ENCODE results near the gene AFAP1L2. TPM values are rescaled to one million over a fixed set of nuclear protein-coding genes. Genes with fewer than 3 reads are reported as not detected.

Gene AFAP1L2
- total RNA-seq, 1 experiment from 2014 or later, result 2.1 TPM

DNA sequence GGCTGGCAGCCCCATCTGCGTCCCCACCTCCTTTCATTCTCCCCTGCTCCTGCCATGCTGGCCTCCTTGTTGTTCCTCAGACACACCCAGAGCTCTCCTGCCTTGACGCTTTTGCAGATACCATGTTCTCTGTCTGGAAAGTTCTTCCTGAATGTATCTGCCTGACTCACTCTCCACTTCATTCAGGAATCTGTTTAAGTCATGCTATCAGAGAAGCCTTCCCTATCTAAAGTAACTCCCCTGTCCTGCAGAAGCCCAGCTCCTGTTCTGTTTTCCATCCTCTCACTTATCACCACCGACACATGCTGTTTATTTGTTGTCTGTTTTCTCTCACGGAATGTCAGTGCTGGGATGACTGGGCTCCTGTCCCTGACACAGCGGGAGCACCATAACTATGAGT, 82.0 kb downstream of the AFAP1L2 start:
- Histone ChIP-seq H3K9me3 (replicated peaks) (no peaks in the 10 kb centered on the region), H3K4me3 (no peak overlapping the region), H3K4me1 (replicated peaks) (peaks cover 11% of the 10 kb centered on the region), H3K27ac (no peak overlapping the region), H3K36me3 (no peaks in the 10 kb centered on the region), H3K27me3 (replicated peaks) (no peaks in the 10 kb centered on the region)
- DNase-seq (ENCODE audit: low read depth in 1 of 2, low spot score in 2 of 2), result no peak

DNA sequence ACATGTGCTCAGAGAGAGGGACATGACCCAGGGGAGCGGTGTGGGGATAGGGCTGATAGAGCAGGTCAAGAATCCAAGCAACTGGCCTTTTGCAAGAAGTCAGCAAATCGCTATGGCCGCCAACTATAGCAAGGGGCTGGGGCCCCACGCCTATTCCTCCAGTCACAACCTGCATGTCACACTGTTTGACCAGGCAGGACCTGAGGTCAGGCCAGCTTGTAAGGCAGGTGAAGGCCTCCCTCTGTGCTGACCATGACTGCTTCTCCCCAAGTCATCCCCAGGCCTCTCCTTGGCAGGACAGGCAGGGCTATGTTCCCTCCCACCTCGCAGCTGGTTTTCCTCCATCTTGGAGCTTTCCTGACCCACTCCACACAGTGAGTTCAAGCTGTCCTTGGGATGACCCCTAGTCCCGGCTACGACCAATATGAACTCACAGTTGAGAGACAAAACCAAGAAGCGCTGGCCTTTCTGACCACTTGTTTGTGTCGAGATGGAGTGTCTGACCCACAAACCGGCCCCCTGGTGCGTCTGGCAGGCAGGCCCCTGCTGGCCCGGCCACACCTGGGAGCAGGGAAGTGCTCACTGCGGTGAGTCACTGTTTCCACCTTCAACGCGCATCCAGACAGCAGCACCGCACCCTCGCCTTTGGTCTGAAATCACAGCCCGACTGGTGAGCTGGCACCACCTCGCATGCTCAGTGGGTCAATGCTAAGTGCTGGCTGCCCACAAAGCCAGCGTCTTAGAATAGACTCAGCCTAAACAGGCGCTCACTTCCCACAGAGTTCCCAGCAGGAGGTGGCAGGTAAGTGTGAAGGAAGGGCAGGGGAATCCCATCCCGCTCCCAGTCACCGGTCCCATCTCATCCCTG, 83.8 kb downstream of the AFAP1L2 start:
- no peak overlapping the region for H3K27ac ChIP-seq
- no peak for DNase-seq (ENCODE audit: low read depth in 1 of 2, low spot score in 2 of 2)

DNA sequence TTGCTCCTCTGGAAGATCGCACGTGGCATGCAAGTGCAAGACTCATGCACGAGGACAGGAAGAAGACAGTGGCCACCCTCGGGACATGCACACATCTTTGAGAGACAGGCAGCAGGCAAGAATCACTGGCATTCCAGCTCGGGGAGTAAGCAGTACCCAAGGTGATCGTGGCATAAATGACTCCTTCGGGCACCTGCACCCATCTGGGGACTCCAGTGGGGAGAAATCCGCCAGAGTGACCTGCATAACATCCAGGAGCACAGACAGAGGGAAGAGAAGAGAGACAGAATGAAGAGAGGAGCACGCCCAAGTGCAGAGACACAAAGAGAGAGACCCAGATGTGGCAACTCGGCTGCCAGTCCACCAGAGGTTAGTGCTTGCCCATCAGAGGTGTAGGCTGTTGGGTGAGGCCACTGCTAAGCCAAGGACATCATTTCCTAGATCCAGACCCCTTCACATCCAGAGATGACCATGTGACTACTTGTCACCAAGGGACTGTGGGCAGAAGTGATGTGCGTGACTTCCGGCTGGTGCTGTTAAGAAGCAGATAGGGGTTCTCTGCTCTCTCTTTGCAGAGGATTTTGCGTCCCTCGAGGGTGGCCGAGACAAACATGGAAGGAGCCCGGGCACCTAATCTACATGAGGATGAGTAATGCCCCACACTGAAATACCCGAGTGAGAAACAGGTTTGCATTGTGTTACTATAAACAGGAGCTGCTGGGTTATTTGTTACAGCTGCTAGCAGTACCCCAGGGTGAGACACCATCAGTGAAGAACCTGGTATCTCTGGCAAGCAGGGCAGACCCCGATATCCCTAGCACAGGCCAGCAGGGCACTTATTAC, 84.7 kb downstream of the AFAP1L2 start:
- H3K27ac ChIP-seq, result no peak overlapping the region
- no peaks in the 10 kb centered on the region for H3K36me3 ChIP-seq
- H3K4me1 ChIP-seq (replicated peaks), result peaks cover 11% of the 10 kb centered on the region
- H3K4me3 ChIP-seq, result no peak overlapping the region
- no peaks in the 10 kb centered on the region for H3K27me3 ChIP-seq (replicated peaks)
- DNase-seq (ENCODE audit: low read depth in 1 of 2, low spot score in 2 of 2), result no peak
- H3K9me3 ChIP-seq (replicated peaks), result no peaks in the 10 kb centered on the region

More for the DNA sequence above, 83.8 kb downstream of the AFAP1L2 start:
- Histone ChIP-seq H3K4me3 (no peak overlapping the region), H3K4me1 (replicated peaks) (peaks cover 11% of the 10 kb centered on the region), H3K9me3 (replicated peaks) (no peaks in the 10 kb centered on the region), H3K27me3 (replicated peaks) (no peaks in the 10 kb centered on the region), H3K36me3 (no peaks in the 10 kb centered on the region)

DNA sequence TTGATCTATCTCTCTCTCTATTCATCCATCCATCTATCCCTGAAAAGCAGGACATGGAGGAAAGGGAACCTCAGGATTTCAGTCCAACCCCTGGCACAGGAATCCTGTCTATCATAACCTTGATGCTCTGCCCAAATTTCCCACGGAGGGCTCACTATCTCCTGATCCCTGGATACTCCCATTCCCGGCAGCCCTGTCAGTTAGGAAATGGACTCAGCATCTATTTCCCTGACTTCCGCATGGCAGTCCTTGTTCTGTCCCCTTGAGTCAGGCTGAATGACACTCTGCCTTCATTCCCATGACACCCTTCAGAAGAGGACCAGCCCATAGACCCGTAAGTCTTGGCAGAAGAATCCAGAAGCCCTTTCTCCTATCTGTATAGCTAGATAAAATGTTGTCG, 87.6 kb downstream of the AFAP1L2 start:
- DNase-seq (ENCODE audit: low read depth in 1 of 2, low spot score in 2 of 2), result no peak
- Histone ChIP-seq H3K4me1 (replicated peaks) (no peaks in the 10 kb centered on the region), H3K27ac (no peak overlapping the region), H3K27me3 (replicated peaks) (no peaks in the 10 kb centered on the region), H3K4me3 (no peak overlapping the region), H3K9me3 (replicated peaks) (no peaks in the 10 kb centered on the region), H3K36me3 (no peaks in the 10 kb centered on the region)

DNA sequence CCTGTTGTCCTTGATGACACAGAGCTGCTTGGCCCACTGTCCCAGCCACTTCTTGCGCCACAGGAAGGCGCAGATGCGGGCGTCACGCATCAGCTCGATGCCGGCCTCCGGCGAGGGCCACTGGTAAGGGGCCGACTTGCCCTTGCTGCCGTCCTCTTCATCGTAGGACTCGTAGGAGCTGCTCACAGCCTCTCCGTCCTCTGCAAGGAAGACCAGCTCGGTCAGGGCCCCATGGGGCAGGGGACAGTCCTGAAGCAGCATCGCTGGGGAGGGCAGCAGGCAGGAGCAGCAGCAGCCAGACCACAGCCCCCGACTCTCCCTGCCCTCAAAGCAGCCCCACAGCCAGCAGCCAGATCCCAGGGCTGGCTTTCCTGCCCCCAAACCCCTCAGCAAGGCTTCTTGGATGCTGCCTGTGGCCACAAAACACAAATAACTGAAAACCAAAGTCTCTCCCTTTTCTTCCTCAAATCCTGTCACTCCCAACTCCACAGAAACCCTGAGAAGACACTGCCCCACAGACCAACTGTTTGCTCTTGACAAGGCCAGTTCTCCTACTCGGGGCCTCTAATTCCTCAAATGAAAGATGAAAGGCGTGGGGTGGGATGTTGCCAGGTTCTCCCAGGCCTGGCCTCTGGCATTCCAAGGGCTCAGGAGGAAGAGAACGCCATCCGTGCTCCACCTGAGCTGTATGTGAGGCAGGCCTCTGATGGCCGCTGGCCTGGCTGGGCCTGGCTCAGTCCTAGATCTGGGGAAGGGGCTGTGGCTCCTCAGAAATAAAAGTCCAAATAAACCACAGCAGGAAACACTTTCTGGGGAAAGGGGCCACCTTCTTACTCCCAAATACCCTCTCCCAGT, 88.5 kb downstream of the AFAP1L2 start:
- DNase-seq (ENCODE audit: low read depth in 1 of 2, low spot score in 2 of 2), result no peak
- Histone ChIP-seq H3K9me3 (replicated peaks) (no peaks in the 10 kb centered on the region), H3K27ac (no peak overlapping the region), H3K36me3 (no peaks in the 10 kb centered on the region), H3K27me3 (replicated peaks) (no peaks in the 10 kb centered on the region), H3K4me1 (replicated peaks) (no peaks in the 10 kb centered on the region), H3K4me3 (no peak overlapping the region)

DNA sequence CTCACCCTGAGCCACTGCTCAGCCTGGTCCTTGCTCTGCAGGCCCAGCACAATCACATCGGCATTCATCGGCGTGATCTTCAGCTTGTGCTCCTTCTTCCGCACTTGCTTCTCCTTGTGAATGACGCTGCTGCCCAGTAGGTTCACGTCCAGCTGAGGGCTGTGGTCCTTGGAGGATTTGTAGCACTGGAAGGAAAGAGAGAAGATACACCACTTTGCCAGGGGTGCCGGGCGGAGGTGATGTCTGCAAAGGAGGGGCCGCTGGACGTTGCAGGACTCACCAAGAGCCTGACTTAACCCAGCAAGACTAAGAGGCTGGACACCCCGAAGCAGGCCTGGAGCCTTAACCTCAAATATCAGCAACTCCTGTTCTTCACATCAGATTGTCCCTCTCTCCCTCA, 90.4 kb downstream of the AFAP1L2 start:
- no peaks in the 10 kb centered on the region for H3K27me3 ChIP-seq (replicated peaks)
- H3K36me3 ChIP-seq, result no peaks in the 10 kb centered on the region
- no peak for DNase-seq (ENCODE audit: low read depth in 1 of 2, low spot score in 2 of 2)
- H3K27ac ChIP-seq, result no peak overlapping the region
- no peaks in the 10 kb centered on the region for H3K9me3 ChIP-seq (replicated peaks)
- H3K4me1 ChIP-seq (replicated peaks), result peaks cover 5% of the 10 kb centered on the region; the same call in 1 of the 2 replicates
- no peak overlapping the region for H3K4me3 ChIP-seq

DNA sequence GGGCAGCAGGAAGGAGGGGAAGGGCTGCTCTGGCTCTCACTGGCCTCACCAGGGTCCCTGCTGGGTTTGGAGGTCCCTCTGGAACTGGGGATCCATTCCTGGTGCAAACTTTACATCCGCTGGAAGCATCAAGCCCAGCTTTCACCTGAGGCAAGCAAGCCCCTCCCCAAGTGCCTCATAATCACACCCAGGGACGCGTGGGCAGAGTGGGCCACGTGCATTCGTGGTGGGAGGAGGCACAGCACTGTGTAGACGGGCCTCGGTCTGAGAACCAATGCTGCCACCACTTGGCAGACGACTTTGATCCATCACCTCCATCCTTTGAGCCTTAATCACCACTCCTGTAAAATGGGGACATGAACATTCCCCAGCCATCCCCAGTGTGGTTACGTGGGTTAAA, 91.2 kb downstream of the AFAP1L2 start:
- no peak overlapping the region for H3K27ac ChIP-seq
- no peak for DNase-seq (ENCODE audit: low read depth in 1 of 2, low spot score in 2 of 2)
- no peak overlapping the region for H3K4me3 ChIP-seq
- peaks cover 5% of the 10 kb centered on the region; the same call in 1 of the 2 replicates for H3K4me1 ChIP-seq (replicated peaks)
- H3K9me3 ChIP-seq (replicated peaks), result no peaks in the 10 kb centered on the region
- H3K36me3 ChIP-seq, result no peaks in the 10 kb centered on the region
- no peaks in the 10 kb centered on the region for H3K27me3 ChIP-seq (replicated peaks)

DNA sequence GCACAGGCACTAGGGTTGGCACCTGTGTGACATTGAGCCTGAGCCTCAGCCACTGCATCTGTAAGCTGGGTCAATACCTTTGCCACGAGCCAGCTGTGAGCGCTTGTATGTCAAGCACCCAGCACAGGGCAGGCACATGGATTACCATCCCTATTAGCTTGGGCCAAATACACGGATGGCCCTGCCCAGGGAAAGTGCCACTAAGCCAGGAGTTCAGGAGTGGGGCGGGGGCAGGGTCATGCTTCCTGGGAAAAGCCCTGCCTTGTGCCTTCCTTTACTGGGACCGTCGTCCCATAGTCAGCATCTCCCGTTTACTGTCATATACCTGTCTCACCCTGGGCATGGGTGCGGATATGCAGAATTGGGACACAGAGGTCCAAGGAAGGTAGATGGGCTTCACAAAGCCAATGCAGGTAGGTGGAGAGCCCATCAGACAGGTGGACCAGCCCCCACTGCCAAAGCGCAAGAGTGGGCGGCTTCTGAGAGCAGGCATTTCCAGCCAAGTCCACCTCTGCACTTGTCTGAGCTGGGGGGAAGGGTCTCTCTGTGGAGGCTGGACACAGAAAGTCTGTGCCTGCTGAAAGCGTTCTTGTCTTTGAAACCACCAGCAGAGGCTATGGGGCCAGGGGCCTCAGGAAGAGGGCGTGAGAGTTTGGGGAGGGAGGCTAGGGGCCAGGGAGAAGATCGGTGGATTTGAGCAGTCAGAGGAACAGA, 92.6 kb downstream of the AFAP1L2 start:
- no peak overlapping the region for H3K27ac ChIP-seq
- no peak overlapping the region for H3K4me3 ChIP-seq
- H3K9me3 ChIP-seq (replicated peaks), result no peaks in the 10 kb centered on the region
- no peaks in the 10 kb centered on the region for H3K27me3 ChIP-seq (replicated peaks)
- DNase-seq (ENCODE audit: low read depth in 1 of 2, low spot score in 2 of 2), result no peak
- H3K4me1 ChIP-seq (replicated peaks), result peaks cover 13% of the 10 kb centered on the region
- no peaks in the 10 kb centered on the region for H3K36me3 ChIP-seq

DNA sequence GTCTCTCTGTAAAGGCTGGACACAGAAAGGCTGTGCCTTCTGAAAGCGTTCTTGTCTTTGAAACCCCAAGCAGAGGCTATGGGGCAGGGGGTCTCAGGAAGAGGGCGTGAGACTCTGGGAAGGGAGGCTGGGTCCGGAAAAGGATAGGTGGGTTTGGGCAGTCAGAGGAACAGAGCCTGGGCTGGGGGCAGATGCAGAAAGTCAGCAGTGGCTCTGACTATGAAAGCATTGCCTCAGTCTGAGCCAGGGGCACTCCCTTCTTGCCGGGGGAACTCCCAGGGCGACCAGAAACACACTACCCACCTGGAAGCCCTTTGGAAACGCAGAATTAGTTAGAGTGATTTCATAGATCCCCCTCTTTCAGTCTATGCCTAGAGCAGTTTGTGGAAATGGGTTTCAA, 93.3 kb downstream of the AFAP1L2 start:
- no peaks in the 10 kb centered on the region for H3K27me3 ChIP-seq (replicated peaks)
- H3K4me1 ChIP-seq (replicated peaks), result peaks cover 18% of the 10 kb centered on the region
- no peaks in the 10 kb centered on the region for H3K9me3 ChIP-seq (replicated peaks)
- H3K27ac ChIP-seq, result no peak overlapping the region
- H3K4me3 ChIP-seq, result no peak overlapping the region
- H3K36me3 ChIP-seq, result no peaks in the 10 kb centered on the region
- no peak for DNase-seq (ENCODE audit: low read depth in 1 of 2, low spot score in 2 of 2)

DNA sequence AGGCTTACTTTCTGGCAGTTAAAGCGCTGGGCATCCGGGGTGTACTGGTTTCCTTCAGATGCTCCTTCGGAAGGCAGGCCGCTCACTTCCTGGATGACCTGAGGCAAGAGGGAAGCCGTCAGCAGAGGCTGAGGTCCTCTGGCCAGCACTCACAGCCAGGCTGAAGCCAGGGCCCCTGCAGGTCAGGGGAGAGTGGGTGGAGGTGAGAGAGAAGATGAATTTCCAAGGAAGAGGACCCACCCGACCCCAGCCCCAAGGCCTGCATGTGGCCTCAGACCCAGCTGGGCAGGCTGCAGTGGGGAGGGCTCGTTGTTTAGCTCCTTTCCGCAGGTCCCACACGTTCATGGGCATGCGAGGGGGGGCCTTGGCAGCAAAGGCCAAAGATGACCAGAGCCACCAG, 94.0 kb downstream of the AFAP1L2 start:
- no peaks in the 10 kb centered on the region for H3K27me3 ChIP-seq (replicated peaks)
- peaks cover 18% of the 10 kb centered on the region for H3K4me1 ChIP-seq (replicated peaks)
- H3K36me3 ChIP-seq, result no peaks in the 10 kb centered on the region
- H3K9me3 ChIP-seq (replicated peaks), result no peaks in the 10 kb centered on the region
- no peak for DNase-seq (ENCODE audit: low read depth in 1 of 2, low spot score in 2 of 2)
- H3K27ac ChIP-seq, result no peak overlapping the region
- no peak overlapping the region for H3K4me3 ChIP-seq

DNA sequence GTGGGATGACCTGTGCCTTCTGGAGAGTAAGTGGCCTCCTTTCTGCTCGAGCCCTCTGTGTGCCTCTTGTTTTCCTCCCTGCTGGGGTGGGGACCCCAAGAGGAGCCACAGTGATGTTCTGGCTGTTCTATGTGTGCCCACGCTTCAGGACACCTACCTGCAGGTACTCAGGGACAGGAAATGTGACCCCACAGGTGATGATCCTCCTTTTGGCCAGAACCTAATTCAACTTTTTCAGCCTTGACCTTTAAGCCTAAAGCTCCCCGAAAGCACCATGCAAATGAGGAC, 95.0 kb downstream of the AFAP1L2 start:
- Histone ChIP-seq H3K36me3 (no peaks in the 10 kb centered on the region), H3K27me3 (replicated peaks) (no peaks in the 10 kb centered on the region), H3K4me3 (no peak overlapping the region), H3K27ac (no peak overlapping the region), H3K9me3 (replicated peaks) (no peaks in the 10 kb centered on the region), H3K4me1 (replicated peaks) (peaks cover 22% of the 10 kb centered on the region)
- no peak for DNase-seq (ENCODE audit: low read depth in 1 of 2, low spot score in 2 of 2)

DNA sequence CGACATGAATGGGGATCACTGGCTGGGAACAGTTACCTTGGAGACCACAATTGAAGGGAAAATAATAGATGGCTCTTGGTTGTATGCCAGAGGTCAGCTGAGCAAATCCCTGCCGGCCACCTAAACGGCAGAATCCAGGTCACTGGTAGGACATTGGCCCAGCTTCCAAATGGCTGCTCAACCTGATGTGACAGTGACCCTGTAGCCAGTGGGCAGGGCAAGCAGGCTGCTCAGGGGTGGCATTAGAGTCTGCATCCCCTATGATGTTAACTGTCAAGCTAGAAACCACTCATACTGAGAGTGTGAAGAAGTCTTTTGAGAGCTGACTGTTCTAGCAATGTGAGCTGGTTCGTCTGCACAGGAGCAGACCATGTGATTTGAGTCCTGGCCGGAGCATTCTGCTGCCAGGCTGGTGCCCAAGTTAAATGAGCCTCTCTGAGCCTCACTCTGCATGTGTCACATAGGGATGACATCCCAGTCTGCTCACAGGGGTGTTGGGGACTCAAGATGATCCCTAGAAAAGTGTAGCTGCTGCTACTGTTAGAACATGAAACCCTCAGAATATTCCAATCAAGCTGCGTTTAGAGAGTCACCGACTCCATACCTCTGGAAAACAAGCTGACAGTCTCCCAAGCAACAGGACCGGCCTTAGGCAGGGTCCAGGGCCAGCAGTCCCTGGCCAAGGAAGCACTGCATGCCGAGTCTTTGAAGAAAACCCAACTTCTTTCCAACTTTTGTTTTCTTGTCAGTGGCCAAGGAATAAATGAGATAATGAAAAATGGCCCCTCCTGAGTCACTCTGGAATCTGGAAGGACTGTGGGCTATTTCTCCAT, 95.6 kb downstream of the AFAP1L2 start:
- no peaks in the 10 kb centered on the region for H3K27me3 ChIP-seq (replicated peaks)
- no peaks in the 10 kb centered on the region for H3K9me3 ChIP-seq (replicated peaks)
- peaks cover 24% of the 10 kb centered on the region for H3K4me1 ChIP-seq (replicated peaks)
- H3K27ac ChIP-seq, result no peak overlapping the region
- no peaks in the 10 kb centered on the region for H3K36me3 ChIP-seq
- DNase-seq (ENCODE audit: low read depth in 1 of 2, low spot score in 2 of 2), result no peak
- no peak overlapping the region for H3K4me3 ChIP-seq

Measured in SJSA1 (cell line).